ENCODE data around the gene IL10RA.

The IL10RA gene

DNA sequence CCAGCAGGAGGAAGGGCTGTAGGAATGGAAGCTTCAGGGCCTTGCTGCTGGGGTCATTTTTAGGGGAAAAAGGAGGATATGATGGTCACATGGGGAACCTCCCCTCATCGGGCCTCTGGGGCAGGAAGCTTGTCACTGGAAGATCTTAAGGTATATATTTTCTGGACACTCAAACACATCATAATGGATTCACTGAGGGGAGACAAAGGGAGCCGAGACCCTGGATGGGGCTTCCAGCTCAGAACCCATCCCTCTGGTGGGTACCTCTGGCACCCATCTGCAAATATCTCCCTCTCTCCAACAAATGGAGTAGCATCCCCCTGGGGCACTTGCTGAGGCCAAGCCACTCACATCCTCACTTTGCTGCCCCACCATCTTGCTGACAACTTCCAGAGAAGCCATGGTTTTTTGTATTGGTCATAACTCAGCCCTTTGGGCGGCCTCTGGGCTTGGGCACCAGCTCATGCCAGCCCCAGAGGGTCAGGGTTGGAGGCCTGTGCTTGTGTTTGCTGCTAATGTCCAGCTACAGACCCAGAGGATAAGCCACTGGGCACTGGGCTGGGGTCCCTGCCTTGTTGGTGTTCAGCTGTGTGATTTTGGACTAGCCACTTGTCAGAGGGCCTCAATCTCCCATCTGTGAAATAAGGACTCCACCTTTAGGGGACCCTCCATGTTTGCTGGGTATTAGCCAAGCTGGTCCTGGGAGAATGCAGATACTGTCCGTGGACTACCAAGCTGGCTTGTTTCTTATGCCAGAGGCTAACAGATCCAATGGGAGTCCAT, 14.1 kb downstream of the IL10RA start:
- no peaks in the 10 kb centered on the region for H3K27me3 ChIP-seq (ENCODE audit: insufficient read depth, low read depth, severe bottlenecking)
- TF ChIP-seq, protein P1, sequence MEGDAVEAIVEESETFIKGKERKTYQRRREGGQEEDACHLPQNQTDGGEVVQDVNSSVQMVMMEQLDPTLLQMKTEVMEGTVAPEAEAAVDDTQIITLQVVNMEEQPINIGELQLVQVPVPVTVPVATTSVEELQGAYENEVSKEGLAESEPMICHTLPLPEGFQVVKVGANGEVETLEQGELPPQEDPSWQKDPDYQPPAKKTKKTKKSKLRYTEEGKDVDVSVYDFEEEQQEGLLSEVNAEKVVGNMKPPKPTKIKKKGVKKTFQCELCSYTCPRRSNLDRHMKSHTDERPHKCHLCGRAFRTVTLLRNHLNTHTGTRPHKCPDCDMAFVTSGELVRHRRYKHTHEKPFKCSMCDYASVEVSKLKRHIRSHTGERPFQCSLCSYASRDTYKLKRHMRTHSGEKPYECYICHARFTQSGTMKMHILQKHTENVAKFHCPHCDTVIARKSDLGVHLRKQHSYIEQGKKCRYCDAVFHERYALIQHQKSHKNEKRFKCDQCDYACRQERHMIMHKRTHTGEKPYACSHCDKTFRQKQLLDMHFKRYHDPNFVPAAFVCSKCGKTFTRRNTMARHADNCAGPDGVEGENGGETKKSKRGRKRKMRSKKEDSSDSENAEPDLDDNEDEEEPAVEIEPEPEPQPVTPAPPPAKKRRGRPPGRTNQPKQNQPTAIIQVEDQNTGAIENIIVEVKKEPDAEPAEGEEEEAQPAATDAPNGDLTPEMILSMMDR (IDR thresholded peaks at IDR 0.05; ENCODE audit: low read depth, low read length): no peak
- peaks cover 11% of the 10 kb centered on the region for H3K9me3 ChIP-seq (ENCODE audit: severe bottlenecking)
- no peak overlapping the region for H3K4me3 ChIP-seq (ENCODE audit: low read depth, low read length)
- no peak for DNase-seq
- H3K36me3 ChIP-seq: no peaks in the 10 kb centered on the region; the same call in 1 of the 2 replicates
- H3K27ac ChIP-seq: no peak overlapping the region

DNA sequence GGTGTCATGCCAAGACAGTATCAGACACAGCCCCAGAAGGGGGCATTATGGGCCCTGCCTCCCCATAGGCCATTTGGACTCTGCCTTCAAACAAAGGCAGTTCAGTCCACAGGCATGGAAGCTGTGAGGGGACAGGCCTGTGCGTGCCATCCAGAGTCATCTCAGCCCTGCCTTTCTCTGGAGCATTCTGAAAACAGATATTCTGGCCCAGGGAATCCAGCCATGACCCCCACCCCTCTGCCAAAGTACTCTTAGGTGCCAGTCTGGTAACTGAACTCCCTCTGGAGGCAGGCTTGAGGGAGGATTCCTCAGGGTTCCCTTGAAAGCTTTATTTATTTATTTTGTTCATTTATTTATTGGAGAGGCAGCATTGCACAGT, 14.6 kb downstream of the IL10RA start:
- H3K27ac ChIP-seq: no peak overlapping the region
- H3K4me3 ChIP-seq (ENCODE audit: low read depth, low read length): no peak overlapping the region
- H3K36me3 ChIP-seq: no peaks in the 10 kb centered on the region; the same call in 1 of the 2 replicates
- H3K9me3 ChIP-seq (ENCODE audit: severe bottlenecking): peaks cover 11% of the 10 kb centered on the region
- TF ChIP-seq, protein P1 (IDR thresholded peaks at IDR 0.05; ENCODE audit: low read depth, low read length): no peak
- H3K27me3 ChIP-seq (ENCODE audit: insufficient read depth, low read depth, severe bottlenecking): no peaks in the 10 kb centered on the region
- no peak for DNase-seq

DNA sequence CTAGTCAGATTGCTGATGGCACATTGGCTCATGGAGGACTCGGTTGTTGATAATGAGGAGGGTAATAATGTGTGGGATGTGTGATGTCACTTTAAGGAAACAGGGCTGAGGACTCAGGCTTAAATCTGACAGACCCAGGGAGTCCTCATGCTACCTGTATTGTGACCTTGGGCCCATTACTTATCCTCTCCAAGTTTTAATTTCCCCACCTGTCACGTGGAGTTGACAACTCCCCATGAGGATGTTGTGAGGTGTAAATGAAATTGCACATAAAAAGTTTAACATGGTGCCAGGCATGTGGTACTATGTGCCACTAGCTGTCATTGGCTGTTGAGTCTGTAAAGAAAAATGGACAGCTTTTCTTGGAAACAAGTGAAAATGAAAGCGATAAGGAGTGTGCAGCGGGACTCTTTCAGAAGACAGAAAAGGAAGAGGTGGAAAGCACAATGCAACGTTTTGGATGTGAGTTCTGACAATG, 15.3 kb downstream of the IL10RA start:
- no peak for DNase-seq
- no peaks in the 10 kb centered on the region; the same call in 1 of the 2 replicates for H3K36me3 ChIP-seq
- H3K9me3 ChIP-seq (ENCODE audit: severe bottlenecking): peaks cover 11% of the 10 kb centered on the region
- no peak overlapping the region for H3K27ac ChIP-seq
- TF ChIP-seq, protein P1 (IDR thresholded peaks at IDR 0.05; ENCODE audit: low read depth, low read length): no peak
- no peaks in the 10 kb centered on the region for H3K27me3 ChIP-seq (ENCODE audit: insufficient read depth, low read depth, severe bottlenecking)
- H3K4me3 ChIP-seq (ENCODE audit: low read depth, low read length): no peak overlapping the region

DNA sequence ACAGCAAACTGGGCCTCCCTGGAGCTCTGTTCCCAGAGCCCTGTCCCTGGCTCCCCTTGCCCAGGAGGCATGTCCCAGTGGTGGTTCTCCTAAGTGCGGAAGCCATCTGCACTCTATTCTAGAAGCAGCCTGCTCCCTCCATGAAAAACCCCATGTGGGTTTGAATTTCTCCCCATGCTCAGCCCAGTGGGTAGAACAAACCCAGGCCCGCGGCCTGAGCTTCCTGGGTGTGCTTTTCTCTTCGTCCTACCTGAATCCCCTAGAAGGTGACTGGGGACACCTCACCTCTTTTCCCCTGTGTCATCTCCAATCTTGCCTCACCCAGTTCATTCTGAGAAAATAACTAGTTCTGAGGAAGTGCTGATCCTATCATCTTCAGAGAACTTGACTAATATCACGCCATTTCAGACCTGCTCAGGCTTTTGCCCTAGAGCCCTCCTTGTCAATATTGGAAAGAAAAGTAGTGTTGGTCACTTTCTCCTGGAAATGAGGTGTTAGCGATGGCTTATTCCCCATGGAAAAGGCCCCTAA, 15.9 kb downstream of the IL10RA start:
- H3K27me3 ChIP-seq (ENCODE audit: insufficient read depth, low read depth, severe bottlenecking): no peaks in the 10 kb centered on the region
- DNase-seq: no peak
- H3K9me3 ChIP-seq (ENCODE audit: severe bottlenecking): peaks cover 11% of the 10 kb centered on the region
- no peaks in the 10 kb centered on the region; the same call in 1 of the 2 replicates for H3K36me3 ChIP-seq
- TF ChIP-seq, protein P1 (IDR thresholded peaks at IDR 0.05; ENCODE audit: low read depth, low read length): no peak
- H3K27ac ChIP-seq: no peak overlapping the region
- H3K4me3 ChIP-seq (ENCODE audit: low read depth, low read length): no peak overlapping the region

DNA sequence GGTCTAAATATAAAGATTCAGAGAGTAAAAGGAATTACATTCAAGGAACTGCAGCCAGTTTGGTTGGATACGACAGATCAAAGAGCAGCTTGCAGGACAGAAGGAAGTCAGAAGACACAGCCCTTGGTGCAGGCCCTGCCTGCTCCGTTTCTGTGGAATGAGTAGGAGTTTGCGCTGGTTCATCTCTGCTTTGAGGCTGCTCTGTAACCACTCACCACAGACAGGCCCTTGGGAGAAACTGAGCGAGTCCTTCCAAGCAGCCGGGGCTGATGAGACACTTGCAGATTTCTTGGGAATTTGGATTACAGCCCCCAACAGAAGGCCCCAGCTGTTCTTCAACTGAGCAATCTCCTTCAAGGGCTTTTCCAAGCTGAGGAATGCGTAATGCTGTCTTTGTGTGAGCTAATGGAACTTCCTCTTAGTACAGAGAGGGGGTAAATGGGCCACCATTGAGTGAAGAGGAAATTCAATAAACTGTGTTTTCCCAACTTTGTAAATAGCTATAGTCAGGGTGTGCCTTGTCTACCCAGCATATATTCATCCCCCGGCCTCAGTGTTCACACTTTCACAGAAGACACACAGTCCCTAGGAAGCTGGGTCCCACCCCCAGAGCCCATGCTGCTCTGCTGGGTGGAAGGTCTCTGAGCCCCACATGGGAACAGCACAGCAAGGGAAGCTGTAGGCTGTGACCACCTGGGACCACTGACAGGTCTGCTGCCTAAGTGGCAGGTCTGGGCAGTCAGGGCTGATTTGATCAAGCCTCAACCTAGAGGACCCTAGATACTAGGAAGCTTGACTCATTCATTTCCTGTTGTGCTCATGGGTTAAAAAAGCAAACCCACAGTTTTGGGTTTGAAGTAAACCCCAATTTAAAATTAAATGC, 16.6 kb downstream of the IL10RA start:
- Histone ChIP-seq H3K4me3 (ENCODE audit: low read depth, low read length) (no peak overlapping the region), H3K36me3 (no peaks in the 10 kb centered on the region), H3K27me3 (ENCODE audit: insufficient read depth, low read depth, severe bottlenecking) (no peaks in the 10 kb centered on the region), H3K9me3 (ENCODE audit: severe bottlenecking) (peaks cover 11% of the 10 kb centered on the region), H3K27ac (no peak overlapping the region)
- TF ChIP-seq, protein P1 (IDR thresholded peaks at IDR 0.05; ENCODE audit: low read depth, low read length): no peak
- DNase-seq: no peak
